Measurements from ENCODE around the gene NR5A1. TPM values are rescaled to one million over a fixed set of nuclear protein-coding genes. Genes with fewer than 3 reads are reported as not detected.

The NR5A1 gene
- total and polyA plus RNA-seq, 2 experiments from 2014 or later: 0.21 TPM; not detected in 1

GRCh38 chr9:124477211-124477647 is 30.0 kb downstream of the NR5A1 start:
- peaks cover 19% of the 10 kb centered on the region for H3K4me1 ChIP-seq (ENCODE audit: insufficient read depth)
- Mint-ChIP-seq H3K27me3 (ENCODE audit: insufficient read depth, low read depth, poor library complexity) (peaks cover 39% of the 10 kb centered on the region), H3K4me1 (peaks cover 20% of the 10 kb centered on the region), H3K9me3 (no peaks in the 10 kb centered on the region), H3K4me3 (peak overlapping the region; percentile 63), H3K27ac (no peak overlapping the region), H3K36me3 (ENCODE audit: low read depth) (no peaks in the 10 kb centered on the region)
- no peak overlapping the region for H3K27ac ChIP-seq (ENCODE audit: low read depth)
- peaks cover 49% of the 10 kb centered on the region for H3K27me3 ChIP-seq (ENCODE audit: insufficient read depth)
- TF ChIP-seq ETS1 (IDR thresholded peaks at IDR 0.05) (no peak), ZNF114 (CRISPR knock-in tag; IDR thresholded peaks at IDR 0.05) (no peak), JUNB (IDR thresholded peaks at IDR 0.05; ENCODE audit: unreplicated experiment) (no peak), STAT1 (IDR thresholded peaks at IDR 0.05; ENCODE audit: unreplicated experiment) (no peak), EZH2phosphoT487 (IDR thresholded peaks at IDR 0.05; ENCODE audit: unreplicated experiment) (no peak), CTCF (conservative IDR thresholded peaks at IDR 0.05; ENCODE audit: low read depth in 2 of 2) (no peak), CREB1 (CRISPR knock-in tag; IDR thresholded peaks at IDR 0.05; ENCODE audit: low read depth) (no peak), POLR2AphosphoS5 (IDR thresholded peaks at IDR 0.05; ENCODE audit: low read depth) (no peak)
- 0 out of 2 replicates have a peak, but pooled peaks cover 2% of the 10 kb centered on the region for H3F3A ChIP-seq (replicated peaks; ENCODE audit: low read depth)
- H3K4me3 ChIP-seq: peak overlapping the region; percentile 55
- no peaks in the 10 kb centered on the region for H3K9me2 ChIP-seq (ENCODE audit: insufficient read depth)
- DNase-seq (ENCODE audit: low spot score) (peak; percentile 44), ATAC-seq (peak; percentile 10)
- no peaks in the 10 kb centered on the region for H3K79me2 ChIP-seq (replicated peaks; ENCODE audit: insufficient read depth)
- H2AFZ ChIP-seq: no peak overlapping the region
- H3K36me3 ChIP-seq (ENCODE audit: insufficient read depth): no peaks in the 10 kb centered on the region
- peak overlapping the region; percentile 84 for H3K4me2 ChIP-seq
- no peaks in the 10 kb centered on the region for H4K20me1 ChIP-seq (replicated peaks; ENCODE audit: insufficient read depth)

- Histone ChIP-seq H3F3A (replicated peaks; ENCODE audit: low read depth) (0 out of 2 replicates have a peak, but pooled peaks cover 2% of the 10 kb centered on the region), H3K4me2 (no peak overlapping the region), H2AFZ (no peak overlapping the region), H4K20me1 (replicated peaks; ENCODE audit: insufficient read depth) (no peaks in the 10 kb centered on the region), H3K27ac (ENCODE audit: low read depth) (no peak overlapping the region), H3K27me3 (ENCODE audit: insufficient read depth) (peaks cover 43% of the 10 kb centered on the region), H3K9me2 (ENCODE audit: insufficient read depth) (no peaks in the 10 kb centered on the region), H3K4me1 (ENCODE audit: insufficient read depth) (peaks cover 11% of the 10 kb centered on the region; the same call in 1 of the 2 replicates), H3K4me3 (no peak overlapping the region), H3K36me3 (ENCODE audit: insufficient read depth) (no peaks in the 10 kb centered on the region), H3K79me2 (replicated peaks; ENCODE audit: insufficient read depth) (no peaks in the 10 kb centered on the region)
- no peak for ATAC-seq
- H3K27me3 Mint-ChIP-seq (ENCODE audit: insufficient read depth, low read depth, poor library complexity): peaks cover 34% of the 10 kb centered on the region
- DNase-seq (ENCODE audit: low spot score): no peak
- H3K36me3 Mint-ChIP-seq (ENCODE audit: low read depth): no peaks in the 10 kb centered on the region
- H3K4me3 Mint-ChIP-seq: no peak overlapping the region
- H3K27ac Mint-ChIP-seq: no peak overlapping the region
- no peaks in the 10 kb centered on the region for H3K9me3 Mint-ChIP-seq
- peaks cover 13% of the 10 kb centered on the region for H3K4me1 Mint-ChIP-seq
- TF ChIP-seq JUNB (IDR thresholded peaks at IDR 0.05; ENCODE audit: unreplicated experiment) (no peak), EZH2phosphoT487 (IDR thresholded peaks at IDR 0.05; ENCODE audit: unreplicated experiment) (no peak), EZH2 (IDR thresholded peaks at IDR 0.05; ENCODE audit: low read depth, unreplicated experiment) (no peak), ZNF114 (CRISPR knock-in tag; IDR thresholded peaks at IDR 0.05) (no peak), ETS1 (IDR thresholded peaks at IDR 0.05) (no peak), STAT1 (IDR thresholded peaks at IDR 0.05; ENCODE audit: unreplicated experiment) (no peak), POLR2AphosphoS5 (IDR thresholded peaks at IDR 0.05; ENCODE audit: low read depth) (no peak), NANOG (IDR thresholded peaks at IDR 0.05; ENCODE audit: borderline replicate concordance) (no peak)
Measured at GRCh38 chr9:124475868-124476690, 31.1 kb downstream of the NR5A1 start.

Data from GM23338 (cell line).